Activated T-cell treated with anti-CD3 and anti-CD28 coated beads, Interleukin-2, amount 50 U/mL, for 48 hours (primary cell): Measurements from ENCODE around the gene TBC1D8.

Experiments used
- DNase-seq, 2 experiments: peaks; one replicate each; pipeline ENCODE4 v3.0.0-alpha.2; 2020

TBC1D8 gene

DNA sequence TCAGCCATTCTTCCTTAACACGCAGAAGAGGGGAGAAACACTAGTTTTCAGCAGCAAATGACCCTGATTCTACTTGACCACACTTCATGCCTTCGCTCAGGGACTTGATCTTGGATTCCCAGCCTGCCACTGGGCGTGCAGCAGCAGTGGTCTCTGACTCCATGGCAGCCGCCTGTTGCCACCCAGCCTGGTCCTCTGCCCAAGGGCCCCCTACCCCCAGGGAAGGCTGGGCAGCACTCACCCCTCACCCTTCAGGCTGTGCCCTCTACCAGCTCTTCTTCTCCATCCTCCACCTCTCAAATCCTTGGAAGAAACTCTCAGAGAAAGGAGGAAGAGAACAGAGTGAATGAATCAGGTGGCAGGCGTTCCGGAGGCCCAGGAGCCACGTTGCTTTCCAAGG lies 181.2 kb downstream of the TBC1D8 start:
- no peak for DNase-seq

DNA sequence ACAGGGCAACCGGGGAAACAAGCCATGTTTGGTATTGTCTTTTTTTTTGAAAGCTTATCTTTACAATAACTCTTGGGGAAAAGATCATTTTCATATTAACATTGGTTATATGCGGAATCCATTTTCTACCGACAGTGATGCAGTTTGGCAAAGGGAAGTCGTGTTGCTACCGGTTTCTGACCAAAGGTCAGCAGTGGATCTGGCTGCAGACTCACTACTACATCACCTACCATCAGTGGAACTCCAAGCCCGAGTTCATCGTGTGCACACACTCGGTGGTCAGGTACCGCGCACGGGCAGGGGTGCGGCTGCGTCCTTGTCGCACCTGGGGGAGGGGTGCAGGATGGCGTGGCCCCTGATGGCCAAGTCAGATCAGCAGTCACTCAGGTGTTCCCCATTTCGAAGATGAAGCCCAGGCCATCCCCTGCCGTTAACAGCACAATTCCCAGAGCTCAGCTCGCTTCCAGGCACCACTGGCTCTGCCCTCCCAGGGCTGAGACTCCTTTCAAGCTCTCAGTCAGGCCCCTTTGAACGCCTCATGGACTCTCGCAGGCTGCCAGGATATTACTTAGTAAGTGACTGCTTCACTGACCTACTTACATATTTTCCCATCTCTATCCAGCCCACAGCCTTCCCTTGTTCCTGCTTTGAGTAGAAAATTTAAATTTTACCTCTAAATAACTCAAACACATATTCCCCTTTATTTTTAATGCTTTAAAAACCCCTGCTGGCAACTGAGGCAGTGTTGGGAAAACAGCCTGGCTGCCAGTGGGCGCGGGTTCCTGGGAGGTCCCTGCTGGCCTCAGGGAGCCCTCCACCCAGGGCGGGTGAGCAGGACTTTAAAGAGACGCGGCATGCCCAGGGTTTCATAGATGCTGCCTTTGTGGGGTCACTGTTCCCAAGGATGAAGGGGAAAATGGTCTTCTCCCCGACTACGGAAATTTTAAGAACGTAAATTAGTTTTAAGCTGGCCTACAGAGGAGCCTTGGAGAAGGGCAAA lies 182.7 kb downstream of the TBC1D8 start:
- no peak for DNase-seq

DNA sequence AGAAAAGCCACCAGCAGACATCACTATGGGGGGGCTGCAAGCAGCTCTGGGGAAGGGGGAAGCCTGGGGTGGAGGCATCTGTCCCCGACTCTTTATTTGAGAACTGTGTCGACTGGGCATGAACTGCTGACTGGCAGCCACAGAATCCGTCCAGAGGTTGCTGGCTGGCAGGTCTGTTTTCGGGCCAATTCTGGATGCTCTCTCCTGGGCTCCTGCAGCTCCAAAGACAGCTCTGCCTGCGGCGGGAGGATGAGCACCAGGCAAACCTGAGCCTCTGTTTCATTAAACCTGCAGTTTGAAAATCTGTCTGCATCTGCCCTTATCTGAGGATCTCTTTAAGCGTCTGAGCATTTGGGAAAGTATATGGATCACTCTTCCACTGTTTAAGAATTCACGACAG lies 183.5 kb downstream of the TBC1D8 start:
- DNase-seq: no peak

DNA sequence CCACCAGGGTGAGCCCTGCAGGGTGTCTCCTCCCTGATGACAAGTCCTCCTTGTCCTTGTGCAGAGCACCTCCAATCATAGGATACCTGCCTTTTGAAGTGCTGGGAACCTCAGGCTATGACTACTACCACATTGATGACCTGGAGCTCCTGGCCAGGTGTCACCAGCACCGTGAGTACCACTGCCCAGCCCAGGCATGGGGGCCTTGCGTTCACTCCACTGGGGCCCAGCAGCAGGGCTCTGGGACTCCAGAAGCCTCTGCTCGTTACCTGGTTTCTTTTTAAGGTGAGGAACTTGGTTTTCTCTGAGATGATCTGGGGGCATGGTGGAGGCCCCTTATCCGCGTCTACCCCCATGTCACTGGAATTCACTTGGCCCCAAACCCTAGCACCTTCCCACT lies 185.6 kb downstream of the TBC1D8 start:
- DNase-seq: no peak

DNA sequence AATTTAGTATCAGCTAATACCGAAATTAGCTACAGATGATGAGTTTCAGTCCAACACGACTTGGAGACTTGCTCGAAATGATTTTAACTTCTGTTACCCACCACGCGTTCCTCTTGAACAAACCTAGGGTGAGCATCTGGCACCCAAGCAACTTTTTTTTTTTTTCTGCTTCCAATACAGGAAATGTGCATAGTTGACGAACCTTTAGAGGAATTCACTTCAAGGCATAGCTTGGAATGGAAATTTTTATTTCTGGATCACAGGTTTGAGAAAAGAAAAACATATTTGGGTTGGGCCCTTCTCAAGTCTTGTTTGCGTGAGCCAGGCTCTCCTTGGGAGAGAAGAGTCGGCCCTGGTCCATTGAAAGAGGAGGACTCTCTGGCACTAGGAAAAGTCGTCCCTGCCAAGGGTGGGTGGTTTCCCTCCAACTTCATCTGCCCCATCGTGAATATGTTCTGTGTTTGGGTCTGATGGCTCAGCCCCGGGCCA lies 186.5 kb downstream of the TBC1D8 start:
- no peak for DNase-seq

DNA sequence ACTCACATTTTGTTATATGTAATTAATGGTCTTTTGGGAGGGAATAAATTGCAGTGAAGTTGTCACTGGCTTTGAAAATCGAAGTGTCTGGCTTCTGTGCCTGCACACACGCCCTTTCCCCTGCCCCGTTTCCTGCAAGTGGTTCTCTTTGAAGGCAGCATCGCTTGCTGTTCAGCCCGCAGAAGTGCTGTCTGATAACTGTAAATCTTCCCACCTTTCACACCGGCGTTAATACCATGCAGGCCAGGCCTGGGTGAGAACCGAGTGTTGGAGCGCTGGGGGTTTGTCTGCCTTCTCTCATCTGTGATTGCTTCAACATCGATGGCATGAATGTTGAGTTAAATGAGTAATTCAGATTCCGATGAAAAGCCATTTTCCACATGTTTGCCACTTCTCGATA lies 187.0 kb downstream of the TBC1D8 start:
- no peak for DNase-seq

DNA sequence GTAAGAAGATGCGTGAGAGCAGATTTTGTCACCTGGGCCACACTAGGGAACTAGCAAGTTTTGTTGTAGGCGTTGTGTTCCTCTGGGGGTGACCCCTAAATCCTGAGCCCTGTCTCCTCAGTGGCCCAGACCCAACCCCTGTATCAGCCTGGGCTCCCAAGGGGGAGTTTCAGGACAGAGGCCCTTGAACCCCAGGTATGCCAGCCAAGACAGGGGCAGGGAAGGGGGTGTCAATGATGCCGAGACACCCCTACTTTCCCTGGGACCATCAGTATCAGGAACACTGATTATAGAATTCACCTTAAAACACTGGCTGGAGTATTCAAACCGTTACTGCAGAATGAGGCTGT lies 188.2 kb downstream of the TBC1D8 start:
- DNase-seq: no peak

DNA sequence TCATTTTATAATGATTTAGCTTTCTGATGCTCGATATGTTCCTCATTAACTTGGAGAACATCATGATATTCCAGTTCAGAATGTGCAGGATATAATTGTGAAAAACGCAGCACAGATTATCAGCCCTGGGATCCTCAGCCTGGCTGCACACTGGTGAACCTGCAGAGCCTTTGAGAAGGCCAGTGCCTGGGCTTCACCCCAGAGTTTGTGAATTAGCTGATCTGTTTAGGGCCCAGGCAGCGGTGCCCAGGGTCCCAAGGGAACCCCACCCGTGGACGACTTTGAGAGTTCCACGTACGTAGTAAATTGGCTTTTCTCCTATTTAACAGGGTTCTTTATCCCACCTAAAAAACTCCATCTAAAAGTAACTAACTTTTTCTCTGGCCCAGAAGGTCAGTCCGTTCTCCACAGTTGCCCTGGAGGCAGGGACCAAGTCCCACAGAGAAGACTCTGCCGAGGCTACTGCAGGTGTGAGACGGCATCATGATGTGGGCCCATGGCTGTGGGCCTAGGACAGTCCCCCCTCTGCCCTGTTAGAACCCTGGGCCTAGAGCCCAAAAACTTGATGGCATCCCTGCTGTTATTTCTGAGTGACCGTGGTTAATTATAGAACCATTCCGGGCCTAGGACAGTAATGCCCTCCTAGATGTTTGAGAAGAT lies 188.7 kb downstream of the TBC1D8 start:
- DNase-seq: no peak

DNA sequence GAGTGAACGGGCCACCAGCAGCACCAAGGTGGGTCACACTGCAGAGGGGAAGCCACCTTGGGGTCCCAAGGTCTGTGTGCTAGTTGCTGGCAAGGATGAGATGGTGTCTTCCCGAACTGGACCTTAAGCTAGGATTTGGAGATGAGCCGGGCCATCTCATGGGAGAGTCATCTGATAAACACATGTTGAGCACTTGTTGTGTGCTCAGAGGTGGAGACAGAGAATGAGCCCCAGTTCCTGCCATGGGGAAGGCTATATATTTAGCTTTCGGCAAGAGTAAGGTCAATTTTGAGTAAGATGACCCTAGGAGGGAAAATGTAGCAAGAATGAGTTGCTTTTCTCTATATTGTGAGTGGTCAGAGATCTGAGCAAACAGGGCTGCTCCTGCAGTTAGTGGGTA lies 190.5 kb downstream of the TBC1D8 start:
- DNase-seq: no peak

DNA sequence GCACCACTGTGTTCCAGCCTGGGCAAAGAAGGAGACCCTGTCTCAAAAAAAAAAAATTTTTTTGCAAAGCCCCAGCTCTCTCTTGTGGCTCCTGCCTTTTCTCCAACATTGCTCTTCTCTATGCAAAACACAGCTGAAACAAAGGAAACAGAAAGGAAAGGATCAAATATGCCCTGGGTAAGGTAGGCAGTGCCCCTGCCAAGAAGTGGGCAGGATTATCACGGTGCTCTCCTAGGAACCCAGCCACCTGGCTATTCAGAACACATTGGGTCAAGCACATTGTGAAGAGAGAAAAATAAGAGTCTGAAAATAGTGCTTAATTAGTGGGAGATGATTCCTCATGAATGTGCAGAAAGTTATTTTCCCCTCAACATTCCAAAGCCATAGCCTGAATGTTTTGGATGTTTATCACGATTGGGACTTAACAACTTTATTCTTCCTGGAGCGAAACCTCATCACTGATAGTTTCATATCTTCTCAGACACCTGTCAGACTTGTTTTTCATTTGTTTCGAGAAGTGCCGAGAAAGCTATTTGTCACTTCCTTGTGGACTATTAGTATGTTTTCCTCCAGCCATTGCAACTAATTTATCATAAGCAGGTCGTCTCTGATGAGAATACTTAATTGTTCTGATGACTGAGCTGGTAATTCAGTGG lies 191.8 kb downstream of the TBC1D8 start:
- no peak for DNase-seq

DNA sequence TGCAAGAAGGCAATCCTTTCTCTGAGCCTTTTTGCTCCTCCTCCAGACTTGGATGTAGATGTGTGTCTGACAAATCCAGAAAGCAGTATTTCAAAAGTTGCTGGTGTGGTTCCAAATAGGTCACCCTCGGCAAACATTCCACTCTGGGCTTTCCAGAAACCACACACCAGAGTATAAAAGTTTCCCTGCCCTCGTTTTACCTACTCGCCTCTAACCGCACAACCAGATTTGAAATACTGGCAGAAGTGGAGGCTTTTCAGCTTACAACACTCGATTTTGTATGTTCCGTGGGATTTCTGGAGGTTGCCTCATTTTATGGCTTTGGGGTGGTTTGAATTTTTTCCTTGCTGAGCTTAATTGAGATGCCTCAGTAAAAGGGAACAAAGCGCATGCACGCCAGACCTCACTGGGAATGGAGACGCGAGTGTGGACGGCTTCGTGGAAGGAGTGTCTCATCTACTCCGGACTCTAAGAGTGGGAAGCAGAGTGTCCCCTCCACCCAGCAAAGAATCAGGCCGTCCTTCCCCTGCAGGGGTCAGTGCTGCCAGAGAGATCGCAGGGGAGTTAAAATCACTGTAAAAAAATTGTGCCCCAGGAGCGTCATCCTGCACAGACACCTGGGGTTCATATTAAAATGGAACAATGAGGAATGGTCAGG lies 193.1 kb downstream of the TBC1D8 start:
- no peak for DNase-seq
